NCI-H1436 (cell line): ENCODE data around the gene TAS1R3.
A peak's percentile ranks its signal among the peaks of the same experiment; 100 is the strongest.

ENCODE experiments used
- DNase-seq: peaks from one replicate; lab custom pipeline; 2025; lab: John Stamatoyannopoulos, UW

TAS1R3 gene

GRCh38 chr1:1331068-1331965 is at the start of gene TAS1R3:
TSS of gene TAS1R3 (plus strand) at chr1:1331280. CDS start at chr1:1331346, 66 bp downstream.
- DNase-seq, result no peak

- DNase-seq, result no peak
These were observed 49.4 kb upstream of the TAS1R3 start for GRCh38 chr1:1281533-1282321.

DNA sequence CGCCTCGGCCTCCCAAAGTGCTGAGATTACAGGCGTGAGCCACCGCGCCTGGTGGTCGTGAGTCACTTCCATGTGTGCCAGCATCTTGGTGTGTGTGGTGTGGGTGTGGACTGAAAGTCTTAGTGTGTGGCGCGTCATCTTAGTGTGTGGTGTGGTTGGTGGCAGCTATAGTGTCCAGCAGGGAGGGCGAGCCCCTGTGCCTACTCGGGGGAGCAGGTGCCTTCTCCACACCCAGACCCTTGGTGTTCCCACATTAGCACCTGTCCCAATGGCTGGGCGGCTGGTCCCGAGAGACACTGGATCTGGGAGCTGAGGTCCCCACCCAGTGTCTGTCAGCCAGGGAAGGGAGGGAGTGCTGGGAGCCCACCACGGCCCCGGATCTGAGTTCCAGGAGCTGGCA is 48.1 kb upstream of the TAS1R3 start:
- no peak for DNase-seq

DNA sequence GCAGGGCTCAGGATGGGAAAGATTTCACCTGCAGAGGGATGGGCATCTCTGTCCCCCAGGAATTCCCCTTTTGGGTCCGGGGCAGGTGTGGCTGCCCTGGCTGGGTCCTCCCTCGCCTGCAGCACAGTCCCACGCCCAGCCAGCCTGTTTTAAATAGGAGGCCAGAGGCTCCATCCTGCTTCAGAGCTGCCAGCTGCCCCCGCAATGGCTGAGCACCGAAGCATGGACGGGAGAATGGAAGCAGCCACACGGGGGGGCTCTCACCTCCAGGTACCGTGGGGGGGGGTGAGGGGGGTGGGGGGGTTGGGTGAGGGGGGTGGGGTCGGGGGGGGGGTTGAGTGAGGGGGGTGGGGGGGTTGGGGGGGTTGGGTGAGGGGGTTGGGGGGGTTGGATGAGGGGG is 47.3 kb upstream of the TAS1R3 start:
- no peak for DNase-seq

GRCh38 chr1:1284221-1285101 is 46.6 kb upstream of the TAS1R3 start:
- DNase-seq, result no peak

DNA sequence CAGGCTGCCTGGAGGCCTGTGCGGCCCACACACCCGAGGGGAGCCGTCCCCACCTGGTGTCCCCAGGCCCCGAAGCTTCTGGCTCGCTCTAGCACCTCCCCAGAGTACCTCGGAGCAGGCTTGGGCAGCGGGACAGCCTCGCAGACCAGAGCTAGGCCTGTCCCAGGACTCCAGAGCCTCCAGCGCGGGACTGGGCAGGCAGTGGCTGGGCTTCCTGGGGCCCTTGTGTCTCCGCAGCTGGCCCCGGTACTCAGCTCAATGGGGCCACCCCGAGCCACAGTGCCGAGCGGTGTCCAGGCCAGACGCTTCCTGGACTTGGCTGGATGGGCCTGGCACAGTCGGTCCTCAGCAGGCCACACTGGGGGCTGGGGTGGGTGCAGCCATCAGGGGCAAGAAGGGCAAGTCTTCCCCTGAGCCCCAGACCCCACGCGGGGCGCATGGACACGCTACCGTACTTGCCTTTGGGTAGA is 45.9 kb upstream of the TAS1R3 start:
- DNase-seq, result no peak

DNA sequence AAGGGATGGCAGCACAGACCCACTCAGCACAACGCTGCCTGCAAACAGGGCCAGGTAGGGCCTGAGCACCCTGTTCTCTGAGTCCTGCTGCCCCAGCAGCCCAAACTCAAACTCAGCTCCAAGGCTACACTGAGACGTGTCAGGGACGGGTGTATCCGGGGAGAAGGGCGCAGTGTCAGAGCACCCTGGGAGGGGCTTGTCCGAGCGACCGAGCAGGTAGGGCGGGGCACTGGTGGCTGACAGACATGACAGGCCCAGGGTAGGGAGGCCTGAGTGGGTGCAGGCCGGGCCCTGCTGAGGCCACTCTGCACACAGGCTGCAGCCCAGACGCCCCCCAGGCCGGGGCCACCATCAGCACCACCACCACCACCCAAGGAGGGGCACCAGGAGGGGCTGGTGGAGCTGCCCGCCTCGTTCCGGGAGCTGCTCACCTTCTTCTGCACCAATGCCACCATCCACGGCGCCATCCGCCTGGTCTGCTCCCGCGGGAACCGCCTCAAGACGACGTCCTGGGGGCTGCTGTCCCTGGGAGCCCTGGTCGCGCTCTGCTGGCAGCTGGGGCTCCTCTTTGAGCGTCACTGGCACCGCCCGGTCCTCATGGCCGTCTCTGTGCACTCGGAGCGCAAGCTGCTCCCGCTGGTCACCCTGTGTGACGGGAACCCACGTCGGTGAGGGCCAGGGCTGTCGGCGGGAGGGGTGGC is 45.3 kb upstream of the TAS1R3 start:
- DNase-seq, result no peak

DNA sequence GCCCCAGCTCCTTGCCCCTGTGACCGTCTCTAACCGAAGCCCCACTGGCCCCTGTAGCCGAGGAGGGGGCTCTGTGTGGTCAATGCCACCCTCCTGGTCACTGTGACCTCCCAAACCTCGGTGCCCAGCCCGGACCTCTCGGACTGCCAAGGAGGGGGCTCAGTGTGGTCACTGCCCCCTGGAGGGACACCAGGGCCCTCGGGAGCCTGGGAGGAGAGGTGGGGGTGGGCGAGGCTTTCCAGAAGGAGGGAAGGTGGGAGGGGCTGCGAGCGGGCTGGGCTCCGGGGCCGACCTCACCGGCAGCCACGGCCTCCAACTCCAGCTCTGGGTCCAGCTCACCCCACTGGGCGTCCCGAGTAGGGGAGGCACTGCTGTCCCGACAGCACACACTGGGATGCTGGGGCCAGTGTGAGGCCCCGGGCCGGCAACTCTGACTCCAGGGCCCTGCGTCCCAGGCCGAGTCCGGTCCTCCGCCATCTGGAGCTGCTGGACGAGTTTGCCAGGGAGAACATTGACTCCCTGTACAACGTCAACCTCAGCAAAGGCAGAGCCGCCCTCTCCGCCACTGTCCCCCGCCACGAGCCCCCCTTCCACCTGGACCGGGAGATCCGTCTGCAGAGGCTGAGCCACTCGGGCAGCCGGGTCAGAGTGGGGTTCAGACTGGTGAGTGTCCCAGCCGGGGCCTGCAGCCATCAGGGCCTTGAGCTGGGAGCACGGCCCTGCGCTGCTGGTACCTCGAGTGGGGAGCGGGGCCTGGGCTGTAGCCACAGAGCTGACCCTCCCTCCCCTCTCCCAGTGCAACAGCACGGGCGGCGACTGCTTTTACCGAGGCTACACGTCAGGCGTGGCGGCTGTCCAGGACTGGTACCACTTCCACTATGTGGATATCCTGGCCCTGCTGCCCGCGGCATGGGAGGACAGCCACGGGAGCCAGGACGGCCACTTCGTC is 44.5 kb upstream of the TAS1R3 start:
- no peak for DNase-seq

DNA sequence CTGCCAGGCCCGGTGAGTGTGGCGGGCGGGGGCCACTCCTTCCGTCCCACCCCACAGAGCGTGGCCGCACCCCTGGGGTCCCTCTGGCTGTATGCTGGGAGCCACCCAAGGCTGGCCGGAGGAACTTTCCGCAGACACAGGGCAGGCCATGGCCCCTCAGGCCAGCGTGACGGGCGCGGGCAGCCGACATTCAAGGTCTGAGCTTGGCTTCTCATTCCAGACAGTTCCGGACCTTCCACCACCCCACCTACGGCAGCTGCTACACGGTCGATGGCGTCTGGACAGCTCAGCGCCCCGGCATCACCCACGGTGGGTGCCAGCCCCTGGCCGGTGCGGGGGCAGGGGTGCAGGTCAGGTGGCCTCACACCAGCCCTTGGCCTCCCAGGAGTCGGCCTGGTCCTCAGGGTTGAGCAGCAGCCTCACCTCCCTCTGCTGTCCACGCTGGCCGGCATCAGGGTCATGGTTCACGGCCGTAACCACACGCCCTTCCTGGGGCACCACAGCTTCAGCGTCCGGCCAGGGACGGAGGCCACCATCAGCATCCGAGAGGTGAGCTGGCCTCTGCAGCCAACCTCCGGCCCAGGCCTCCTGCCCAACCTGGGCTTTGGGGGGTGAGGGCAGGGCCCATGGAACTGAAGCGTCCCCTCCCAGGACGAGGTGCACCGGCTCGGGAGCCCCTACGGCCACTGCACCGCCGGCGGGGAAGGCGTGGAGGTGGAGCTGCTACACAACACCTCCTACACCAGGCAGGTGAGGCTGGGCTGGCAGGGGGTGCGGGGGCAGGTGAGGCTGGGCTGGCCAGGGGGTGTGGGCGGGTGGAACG is 43.6 kb upstream of the TAS1R3 start:
- DNase-seq, result no peak

DNA sequence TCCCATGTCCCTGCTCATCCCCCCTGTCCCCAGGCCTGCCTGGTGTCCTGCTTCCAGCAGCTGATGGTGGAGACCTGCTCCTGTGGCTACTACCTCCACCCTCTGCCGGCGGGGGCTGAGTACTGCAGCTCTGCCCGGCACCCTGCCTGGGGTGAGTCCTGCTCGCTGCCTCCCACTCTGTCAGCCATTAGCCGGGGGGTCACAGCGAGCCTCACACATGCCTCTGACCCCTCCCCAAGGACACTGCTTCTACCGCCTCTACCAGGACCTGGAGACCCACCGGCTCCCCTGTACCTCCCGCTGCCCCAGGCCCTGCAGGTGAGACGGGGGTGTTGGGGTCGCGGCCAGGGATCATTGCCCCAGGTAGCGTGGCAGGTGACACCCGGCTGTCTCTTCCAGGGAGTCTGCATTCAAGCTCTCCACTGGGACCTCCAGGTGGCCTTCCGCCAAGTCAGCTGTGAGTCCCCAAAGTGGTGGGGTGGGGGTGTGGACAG is 40.8 kb upstream of the TAS1R3 start:
- DNase-seq, result peak; percentile 64

GRCh38 chr1:1291023-1291528 is 40.0 kb upstream of the TAS1R3 start:
- no peak for DNase-seq

DNA sequence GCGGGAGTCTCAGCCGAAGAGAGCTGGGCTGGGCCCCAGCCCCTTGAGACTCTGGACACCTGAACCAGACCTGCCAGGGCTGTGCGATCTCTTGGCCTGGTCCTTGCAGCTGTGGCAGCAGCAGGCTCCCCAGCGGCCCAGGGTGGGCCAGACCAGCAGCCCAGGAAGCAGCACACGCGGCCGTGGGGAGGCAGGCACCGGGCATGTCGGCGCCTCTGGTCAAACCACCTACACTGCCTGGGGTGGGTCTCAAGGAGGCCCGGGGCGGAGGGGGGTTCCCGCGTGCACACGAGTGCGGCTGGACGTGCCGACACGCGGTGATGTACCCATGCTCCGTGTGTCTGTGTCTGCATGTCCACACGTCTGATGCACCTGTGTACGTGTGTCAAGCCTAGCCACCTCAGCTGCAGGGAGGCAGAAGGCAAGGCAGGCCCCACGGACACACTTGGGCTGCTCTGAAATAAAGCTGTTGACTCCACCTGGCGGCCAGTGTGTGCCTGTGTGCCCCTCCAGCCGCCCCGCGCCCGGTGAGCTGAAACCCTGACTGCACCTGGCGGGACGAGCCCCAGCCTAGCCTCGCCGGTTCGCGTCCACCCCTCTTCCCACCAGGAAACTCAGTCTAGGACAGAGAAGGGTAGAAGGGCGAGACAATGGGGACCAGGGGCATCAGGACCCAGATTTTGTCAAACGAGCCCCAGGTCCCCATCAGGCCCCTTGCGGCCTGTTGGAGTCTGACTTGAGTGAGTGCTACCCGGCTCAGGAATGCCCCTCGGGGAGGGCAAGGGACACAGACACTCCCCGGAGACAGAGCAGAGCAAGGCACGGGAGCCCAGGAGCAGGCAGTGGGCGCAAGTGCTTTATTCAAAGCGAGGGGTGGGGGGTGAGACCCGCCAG is 39.3 kb upstream of the TAS1R3 start:
- peak; percentile 81 for DNase-seq

GRCh38 chr1:1292442-1292779 is 38.7 kb upstream of the TAS1R3 start:
- DNase-seq, result no peak

GRCh38 chr1:1292851-1293250 is 38.2 kb upstream of the TAS1R3 start:
- DNase-seq, result no peak

GRCh38 chr1:1293263-1294249 is 37.5 kb upstream of the TAS1R3 start:
- no peak for DNase-seq

DNA sequence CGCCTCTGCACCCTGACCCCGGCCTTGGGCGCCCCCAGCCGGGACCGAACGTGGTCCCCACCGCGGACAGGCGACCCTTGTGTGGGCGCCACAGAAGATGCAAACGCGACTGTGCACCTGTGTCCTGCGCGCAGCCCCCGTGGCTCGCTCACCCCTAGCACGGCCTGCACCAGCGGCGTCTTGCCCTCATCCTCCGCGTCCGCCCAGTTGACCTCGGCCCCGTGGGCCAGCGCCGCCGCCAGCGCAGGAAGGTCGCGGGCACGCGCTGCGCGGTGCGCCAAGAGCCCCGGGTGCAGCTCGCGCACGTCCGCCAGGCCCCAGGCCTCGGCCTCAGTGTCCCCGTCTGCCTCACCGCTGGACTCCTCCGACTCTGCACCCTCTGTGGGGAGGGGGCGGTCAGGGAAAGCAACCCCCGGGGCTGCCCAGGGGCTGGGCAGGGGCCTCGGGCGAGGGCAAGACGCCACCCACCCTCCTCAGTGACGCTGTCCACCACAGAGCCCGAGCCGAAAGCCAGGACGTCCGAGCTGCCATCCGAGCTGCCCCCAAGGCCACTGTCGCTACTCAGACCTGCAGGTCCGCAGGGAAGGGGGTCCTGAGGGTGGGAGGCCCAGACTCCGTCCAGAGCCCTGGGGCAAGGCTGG is 36.7 kb upstream of the TAS1R3 start:
- DNase-seq, result no peak
